Astrocyte (in vitro differentiated cells and primary cell): ENCODE measurements around the gene NDUFB8. TPM values are rescaled to one million over a fixed set of nuclear protein-coding genes. Genes with fewer than 3 reads are reported as not detected.

Experiments
- DNase-seq: peaks from one replicate; pipeline ENCODE4 v3.0.0-alpha.2; 2010; ENCODE audit warnings: low read depth
- FAIRE-seq: peaks from 2 replicates; lab custom pipeline; 2011; peaks lifted over from hg19 to GRCh38; lab: Jason Lieb, UNC
- H2AFZ ChIP-seq: 2 replicates; pipeline ENCODE4 v1.6.0; 2012; ENCODE audit warnings: low read depth, low read length, inconsistent platforms
- H3K27ac ChIP-seq: 2 replicates; pipeline ENCODE4 v1.5.1; 2011; ENCODE audit warnings: low read depth, low read length, inconsistent platforms
- H3K27me3 ChIP-seq: 2 replicates; pipeline ENCODE4 v1.6.0; 2011; ENCODE audit warnings: low read length, inconsistent platforms; ENCODE audit not compliant: insufficient read depth
- H3K36me3 ChIP-seq: 2 replicates; pipeline ENCODE4 v1.5.1; 2011; ENCODE audit warnings: low read length, inconsistent platforms; ENCODE audit not compliant: insufficient read depth
- H3K4me1 ChIP-seq: 2 replicates; pipeline ENCODE4 v1.5.1; 2011; ENCODE audit warnings: low read length, inconsistent platforms; ENCODE audit not compliant: insufficient read depth
- H3K4me2 ChIP-seq: 2 replicates; pipeline ENCODE4 v1.6.0; 2012; ENCODE audit warnings: low read length, inconsistent platforms
- H3K4me3 ChIP-seq: 2 replicates; pipeline ENCODE4 v1.5.1; 2011; ENCODE audit warnings: low read depth, mild to moderate bottlenecking, low read length, inconsistent platforms; ENCODE audit not compliant: insufficient read depth
- H3K79me2 ChIP-seq: 2 replicates; pipeline ENCODE4 v1.6.0; 2012; ENCODE audit warnings: mild to moderate bottlenecking, low read length, inconsistent platforms; ENCODE audit not compliant: insufficient read depth
- H3K9ac ChIP-seq: 2 replicates; pipeline ENCODE4 v1.6.0; 2012; ENCODE audit warnings: mild to moderate bottlenecking, low read length, inconsistent platforms
- H3K9me3 ChIP-seq: 2 replicates; pipeline ENCODE4 v1.5.1; 2012; ENCODE audit warnings: low read depth, mild to moderate bottlenecking, low read length, inconsistent platforms; ENCODE audit not compliant: insufficient read depth
- H4K20me1 ChIP-seq: 2 replicates; pipeline ENCODE4 v1.6.0; 2012; ENCODE audit warnings: low read length, inconsistent platforms; ENCODE audit not compliant: insufficient read depth
- H3K27ac Mint-ChIP-seq: one replicate; pipeline ENCODE4 v1.8.0; 2021; ENCODE audit warnings: mild to moderate bottlenecking, mixed read lengths; ENCODE audit not compliant: unreplicated experiment
- H3K27me3 Mint-ChIP-seq: one replicate; pipeline ENCODE4 v1.8.0; 2021; ENCODE audit warnings: low read depth, mixed read lengths; ENCODE audit not compliant: unreplicated experiment
- H3K36me3 Mint-ChIP-seq: one replicate; pipeline ENCODE4 v1.8.0; 2021; ENCODE audit warnings: low read depth, mixed read lengths; ENCODE audit not compliant: unreplicated experiment
- H3K4me1 Mint-ChIP-seq: one replicate; pipeline ENCODE4 v1.8.0; 2021; ENCODE audit warnings: low read depth, mixed read lengths; ENCODE audit not compliant: unreplicated experiment
- H3K4me3 Mint-ChIP-seq: one replicate; pipeline ENCODE4 v1.8.0; 2021; ENCODE audit warnings: mild to moderate bottlenecking, moderate library complexity, mixed read lengths; ENCODE audit not compliant: unreplicated experiment
- H3K9me3 Mint-ChIP-seq: one replicate; pipeline ENCODE4 v1.8.0; 2021; ENCODE audit warnings: mild to moderate bottlenecking, mixed read lengths; ENCODE audit not compliant: unreplicated experiment
- EZH2 ChIP-seq: IDR thresholded peaks from 2 replicates; pipeline ENCODE4 v1.6.1; 2012; ENCODE audit warnings: mild to moderate bottlenecking, low read length, inconsistent platforms; ENCODE audit not compliant: insufficient read depth
- total RNA-seq: library from RNA; stranded (reverse); gene quantifications from 2 replicates; pipeline ENCODE4 v1.2.1, GENCODE V29; 2021
- TF ChIP-seq, protein P1 (sequence below): IDR thresholded peaks from 2 replicates; pipeline ENCODE4 v1.5.1; 2011; ENCODE audit warnings: low read depth, mild to moderate bottlenecking, inconsistent platforms, low read length, moderate library complexity; ENCODE audit not compliant: insufficient read depth

NDUFB8 gene
- total RNA-seq, 1 donor from 2014 or later, result 155 TPM

DNA sequence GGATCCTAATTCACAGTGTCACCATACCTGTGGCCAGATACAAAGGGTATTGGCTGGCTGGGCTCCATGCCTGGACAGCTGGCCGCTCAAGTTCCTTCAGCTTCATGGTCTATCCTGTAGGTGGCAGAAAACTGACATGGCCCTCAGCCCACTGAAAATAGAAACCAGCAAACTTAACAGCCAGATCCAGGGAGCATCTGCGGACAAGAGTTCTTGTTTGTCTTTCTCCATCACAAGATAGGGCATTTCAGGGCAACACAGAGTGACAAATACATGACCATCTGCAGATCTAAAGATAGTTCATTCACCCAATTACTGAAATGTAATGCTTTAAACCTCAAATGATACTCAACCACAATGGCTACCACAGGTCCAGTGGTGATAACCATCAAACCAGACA is 12.8 kb downstream of the NDUFB8 start:
- H3K9ac ChIP-seq, result no peak overlapping the region
- no peaks in the 10 kb centered on the region for H3K27me3 ChIP-seq
- H3K4me3 ChIP-seq, result no peak overlapping the region
- no peaks in the 10 kb centered on the region for H3K9me3 Mint-ChIP-seq
- no peaks in the 10 kb centered on the region for H3K79me2 ChIP-seq
- no peaks in the 10 kb centered on the region for H3K9me3 ChIP-seq
- no peak overlapping the region for H3K4me3 Mint-ChIP-seq
- H3K4me2 ChIP-seq, result no peak overlapping the region
- H3K27ac ChIP-seq, result no peak overlapping the region
- FAIRE-seq (no peak), DNase-seq (no peak)
- peaks cover 15% of the 10 kb centered on the region for H3K4me1 Mint-ChIP-seq
- peaks cover 22% of the 10 kb centered on the region for H3K4me1 ChIP-seq
- H4K20me1 ChIP-seq, result no peaks in the 10 kb centered on the region
- no peak overlapping the region for H3K27ac Mint-ChIP-seq
- TF ChIP-seq, protein P1, sequence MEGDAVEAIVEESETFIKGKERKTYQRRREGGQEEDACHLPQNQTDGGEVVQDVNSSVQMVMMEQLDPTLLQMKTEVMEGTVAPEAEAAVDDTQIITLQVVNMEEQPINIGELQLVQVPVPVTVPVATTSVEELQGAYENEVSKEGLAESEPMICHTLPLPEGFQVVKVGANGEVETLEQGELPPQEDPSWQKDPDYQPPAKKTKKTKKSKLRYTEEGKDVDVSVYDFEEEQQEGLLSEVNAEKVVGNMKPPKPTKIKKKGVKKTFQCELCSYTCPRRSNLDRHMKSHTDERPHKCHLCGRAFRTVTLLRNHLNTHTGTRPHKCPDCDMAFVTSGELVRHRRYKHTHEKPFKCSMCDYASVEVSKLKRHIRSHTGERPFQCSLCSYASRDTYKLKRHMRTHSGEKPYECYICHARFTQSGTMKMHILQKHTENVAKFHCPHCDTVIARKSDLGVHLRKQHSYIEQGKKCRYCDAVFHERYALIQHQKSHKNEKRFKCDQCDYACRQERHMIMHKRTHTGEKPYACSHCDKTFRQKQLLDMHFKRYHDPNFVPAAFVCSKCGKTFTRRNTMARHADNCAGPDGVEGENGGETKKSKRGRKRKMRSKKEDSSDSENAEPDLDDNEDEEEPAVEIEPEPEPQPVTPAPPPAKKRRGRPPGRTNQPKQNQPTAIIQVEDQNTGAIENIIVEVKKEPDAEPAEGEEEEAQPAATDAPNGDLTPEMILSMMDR, result no peak
- TF ChIP-seq EZH2, result no peak
- peaks cover 24% of the 10 kb centered on the region for H3K27me3 Mint-ChIP-seq
- peaks cover 17% of the 10 kb centered on the region for H3K36me3 Mint-ChIP-seq
- H2AFZ ChIP-seq, result no peak overlapping the region
- no peaks in the 10 kb centered on the region for H3K36me3 ChIP-seq

DNA sequence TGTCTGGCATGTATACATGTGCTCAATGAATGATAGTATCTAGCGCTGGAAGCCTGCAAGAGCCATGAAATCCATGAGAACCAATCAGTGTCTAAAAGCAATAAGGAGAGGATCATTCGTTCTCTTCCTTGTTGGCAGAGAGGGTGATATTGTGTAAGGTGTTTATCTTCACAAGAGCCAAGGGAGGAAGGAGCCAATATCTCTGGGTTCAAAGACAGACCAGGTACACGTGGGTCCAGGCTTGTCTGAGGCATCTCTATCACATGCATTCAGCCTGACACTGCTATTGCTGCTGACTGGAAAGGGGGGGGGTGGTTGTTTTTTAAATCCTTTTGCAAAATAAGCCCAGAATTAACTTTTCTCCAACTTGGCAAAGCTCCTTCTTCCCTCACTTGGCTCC is 14.1 kb downstream of the NDUFB8 start:
- Histone ChIP-seq H3K27ac (no peak overlapping the region), H2AFZ (no peak overlapping the region), H3K4me2 (no peak overlapping the region), H3K9ac (no peak overlapping the region), H3K4me1 (peaks cover 17% of the 10 kb centered on the region), H4K20me1 (no peaks in the 10 kb centered on the region), H3K36me3 (no peaks in the 10 kb centered on the region), H3K79me2 (no peaks in the 10 kb centered on the region), H3K4me3 (no peak overlapping the region), H3K9me3 (no peaks in the 10 kb centered on the region), H3K27me3 (no peaks in the 10 kb centered on the region)
- Mint-ChIP-seq H3K36me3 (peaks cover 17% of the 10 kb centered on the region), H3K4me1 (peaks cover 9% of the 10 kb centered on the region), H3K9me3 (no peaks in the 10 kb centered on the region), H3K4me3 (no peak overlapping the region), H3K27ac (no peak overlapping the region), H3K27me3 (peaks cover 27% of the 10 kb centered on the region)
- TF ChIP-seq, protein P1, result no peak
- no peak for TF ChIP-seq EZH2
- DNase-seq (no peak), FAIRE-seq (no peak)

DNA sequence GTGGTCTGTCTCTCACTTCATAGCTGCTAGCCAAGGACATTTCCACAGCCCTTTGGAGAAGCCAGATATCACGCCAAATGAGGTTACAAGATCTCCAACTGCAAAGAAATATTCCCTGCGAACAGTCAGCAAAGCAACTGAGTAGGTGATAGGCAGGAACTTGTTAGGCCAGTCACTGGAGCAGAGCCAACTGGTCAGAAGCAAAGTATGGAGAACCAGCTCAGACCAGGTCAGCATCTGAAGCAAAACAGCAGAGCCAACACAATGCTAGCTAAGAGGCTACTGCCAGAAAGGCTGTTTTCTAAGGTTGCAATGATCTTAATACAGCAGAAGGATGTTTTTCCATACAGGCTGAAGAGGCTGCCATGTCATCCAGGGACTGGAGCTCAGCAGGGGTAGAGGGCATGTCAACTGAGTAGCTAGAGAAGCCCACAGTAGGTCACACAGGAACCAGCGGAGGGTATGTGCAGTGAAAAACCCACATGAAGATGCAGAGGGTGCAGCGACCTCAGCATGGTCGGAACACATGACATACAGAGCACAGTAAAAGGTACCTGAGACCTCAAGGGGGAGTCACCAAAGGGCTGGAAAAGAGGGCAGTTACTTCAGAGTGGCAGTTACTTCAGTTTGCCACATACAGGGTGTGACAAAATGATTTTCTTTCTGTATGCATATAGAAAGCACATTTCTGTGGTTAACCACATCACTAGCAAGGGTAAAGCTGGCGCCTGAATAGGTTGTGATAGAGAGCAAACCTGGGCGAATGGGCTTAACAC is 18.9 kb downstream of the NDUFB8 start:
- no peak for FAIRE-seq

More for the DNA sequence above, 18.9 kb downstream of the NDUFB8 start:
- H3K27me3 ChIP-seq, result no peaks in the 10 kb centered on the region
- peaks cover 19% of the 10 kb centered on the region for H3K4me1 ChIP-seq
- no peaks in the 10 kb centered on the region for H3K79me2 ChIP-seq
- no peak for DNase-seq
- H3K4me3 Mint-ChIP-seq, result no peak overlapping the region
- no peaks in the 10 kb centered on the region for H3K36me3 ChIP-seq
- H3K4me1 Mint-ChIP-seq, result peaks cover 2% of the 10 kb centered on the region
- H2AFZ ChIP-seq, result no peak overlapping the region
- no peak overlapping the region for H3K4me3 ChIP-seq
- H3K9me3 Mint-ChIP-seq, result no peaks in the 10 kb centered on the region
- peaks cover 13% of the 10 kb centered on the region for H3K27me3 Mint-ChIP-seq
- H3K4me2 ChIP-seq, result no peak overlapping the region
- H3K9ac ChIP-seq, result no peak overlapping the region
- no peaks in the 10 kb centered on the region for H4K20me1 ChIP-seq
- no peak for TF ChIP-seq EZH2
- TF ChIP-seq, protein P1, result no peak
- no peaks in the 10 kb centered on the region for H3K9me3 ChIP-seq
- H3K27ac ChIP-seq, result no peak overlapping the region
- peaks cover 22% of the 10 kb centered on the region for H3K36me3 Mint-ChIP-seq
- H3K27ac Mint-ChIP-seq, result peak overlapping the region; percentile 42
